HUDEP-2 (cell line): ENCODE data around the gene SEMA5A.

Experiments used
- DNase-seq, 76 experiments: peaks; one replicate each; lab custom pipeline; 2025; ENCODE audit not compliant: unreplicated experiment in 76 of 76; lab: John Stamatoyannopoulos, UW

The SEMA5A gene, protein sequence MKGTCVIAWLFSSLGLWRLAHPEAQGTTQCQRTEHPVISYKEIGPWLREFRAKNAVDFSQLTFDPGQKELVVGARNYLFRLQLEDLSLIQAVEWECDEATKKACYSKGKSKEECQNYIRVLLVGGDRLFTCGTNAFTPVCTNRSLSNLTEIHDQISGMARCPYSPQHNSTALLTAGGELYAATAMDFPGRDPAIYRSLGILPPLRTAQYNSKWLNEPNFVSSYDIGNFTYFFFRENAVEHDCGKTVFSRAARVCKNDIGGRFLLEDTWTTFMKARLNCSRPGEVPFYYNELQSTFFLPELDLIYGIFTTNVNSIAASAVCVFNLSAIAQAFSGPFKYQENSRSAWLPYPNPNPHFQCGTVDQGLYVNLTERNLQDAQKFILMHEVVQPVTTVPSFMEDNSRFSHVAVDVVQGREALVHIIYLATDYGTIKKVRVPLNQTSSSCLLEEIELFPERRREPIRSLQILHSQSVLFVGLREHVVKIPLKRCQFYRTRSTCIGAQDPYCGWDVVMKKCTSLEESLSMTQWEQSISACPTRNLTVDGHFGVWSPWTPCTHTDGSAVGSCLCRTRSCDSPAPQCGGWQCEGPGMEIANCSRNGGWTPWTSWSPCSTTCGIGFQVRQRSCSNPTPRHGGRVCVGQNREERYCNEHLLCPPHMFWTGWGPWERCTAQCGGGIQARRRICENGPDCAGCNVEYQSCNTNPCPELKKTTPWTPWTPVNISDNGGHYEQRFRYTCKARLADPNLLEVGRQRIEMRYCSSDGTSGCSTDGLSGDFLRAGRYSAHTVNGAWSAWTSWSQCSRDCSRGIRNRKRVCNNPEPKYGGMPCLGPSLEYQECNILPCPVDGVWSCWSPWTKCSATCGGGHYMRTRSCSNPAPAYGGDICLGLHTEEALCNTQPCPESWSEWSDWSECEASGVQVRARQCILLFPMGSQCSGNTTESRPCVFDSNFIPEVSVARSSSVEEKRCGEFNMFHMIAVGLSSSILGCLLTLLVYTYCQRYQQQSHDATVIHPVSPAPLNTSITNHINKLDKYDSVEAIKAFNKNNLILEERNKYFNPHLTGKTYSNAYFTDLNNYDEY

DNA sequence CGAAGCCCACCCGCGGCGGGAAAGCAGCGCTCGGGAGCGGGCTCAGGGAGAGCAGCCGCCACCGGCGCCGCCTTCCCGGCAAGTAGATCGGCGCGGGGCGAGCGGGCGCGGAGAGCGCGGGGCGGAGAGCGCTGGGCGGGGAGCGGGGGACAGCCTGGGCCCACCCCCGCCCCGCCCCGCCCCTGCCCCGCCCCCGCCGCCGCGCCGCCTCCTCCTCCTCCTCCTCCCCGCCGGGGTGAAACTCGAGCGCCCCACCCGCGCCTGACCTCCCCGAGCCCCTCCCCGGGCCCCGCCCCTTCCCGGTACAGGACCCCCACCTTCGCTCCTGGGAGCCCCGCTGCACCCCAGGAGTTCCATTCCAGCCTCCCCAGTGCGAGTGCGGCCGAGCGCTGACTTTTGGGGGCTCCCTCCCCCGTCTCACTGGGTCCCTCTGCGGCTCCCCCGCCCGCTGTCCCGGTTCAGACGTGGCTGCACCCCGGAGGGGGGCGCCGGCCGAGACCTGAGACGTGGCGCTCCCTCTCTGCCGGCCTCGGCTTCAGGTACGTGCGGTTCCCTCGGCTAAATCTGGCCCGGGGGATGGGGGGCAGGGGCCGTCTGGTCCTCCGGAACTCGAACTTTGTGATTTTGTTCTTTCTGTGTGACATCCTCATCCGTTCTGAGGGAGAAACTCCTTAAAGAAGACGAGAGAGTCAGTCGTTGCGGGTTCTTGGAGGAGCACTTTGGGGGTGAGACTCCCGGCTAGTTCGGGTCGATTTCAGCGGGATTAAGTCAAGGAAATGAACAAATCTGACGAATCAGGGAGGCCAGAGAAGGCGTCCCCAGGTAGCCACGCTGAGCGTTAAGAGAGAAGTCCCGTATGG, at the start of gene SEMA5A:
SEMA5A (minus strand) TSS at position 84 of the 860 bp plus-strand sequence. CDS start 166,129 bp downstream, outside the sequence.
- DNase-seq: peak in 11 of 76 experiments; percentile 1 to 25 (median 12)

DNA sequence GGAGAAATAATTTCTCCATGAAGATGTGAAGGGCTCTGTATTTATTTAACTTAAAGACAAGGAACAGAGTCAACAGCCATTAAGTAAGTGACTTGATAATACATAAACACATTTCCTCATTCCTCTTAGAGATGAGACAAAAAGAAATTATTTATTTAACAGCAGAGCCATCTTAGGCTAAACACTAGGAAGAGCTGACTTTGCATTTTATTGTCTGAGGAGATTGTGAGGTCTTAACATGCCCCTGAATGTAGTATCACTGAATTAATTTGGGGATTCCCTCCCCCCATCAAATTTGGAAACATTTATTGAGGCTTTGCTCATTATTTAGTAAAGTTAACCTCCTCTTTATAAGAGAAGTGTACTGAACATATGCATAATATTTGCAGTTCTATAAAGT, 49.0 kb upstream of the SEMA5A start:
- DNase-seq: no peak

DNA sequence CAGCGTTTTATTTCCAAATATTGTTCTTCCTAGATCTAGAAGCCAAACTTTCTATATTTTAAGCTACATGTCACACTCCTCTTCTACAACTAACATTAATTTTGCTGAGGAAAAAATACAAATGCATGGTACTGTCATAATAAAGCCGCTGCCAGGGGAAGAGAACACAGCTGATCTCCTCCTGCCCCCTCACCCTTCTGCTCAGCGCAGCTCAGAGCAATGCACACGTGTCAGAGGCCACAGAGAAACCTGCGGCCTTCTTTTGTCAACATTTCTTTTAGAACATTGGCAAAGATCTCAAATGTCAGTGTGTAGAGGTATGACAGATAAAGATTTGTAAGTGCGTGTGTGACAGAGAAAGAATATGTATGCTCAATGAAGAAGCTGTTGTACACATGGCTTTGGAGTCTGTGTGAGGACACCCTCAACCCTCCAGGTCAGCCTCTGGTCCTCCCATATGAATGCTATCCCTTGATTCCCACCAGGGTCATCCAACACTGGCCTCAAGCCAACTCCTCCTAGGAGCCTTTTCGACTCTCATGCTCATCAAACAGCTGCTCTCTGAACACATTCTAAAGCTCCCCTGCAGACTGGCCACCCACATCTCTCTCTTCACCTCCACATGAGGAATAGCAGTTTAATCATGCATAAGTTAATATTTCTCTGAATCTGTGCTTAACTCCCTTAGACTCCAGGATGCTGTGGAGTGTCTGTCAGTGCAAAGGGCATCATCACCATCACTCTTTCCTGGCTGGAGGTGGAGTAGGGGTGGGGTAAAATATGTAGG, 43.4 kb upstream of the SEMA5A start:
- DNase-seq: no peak

DNA sequence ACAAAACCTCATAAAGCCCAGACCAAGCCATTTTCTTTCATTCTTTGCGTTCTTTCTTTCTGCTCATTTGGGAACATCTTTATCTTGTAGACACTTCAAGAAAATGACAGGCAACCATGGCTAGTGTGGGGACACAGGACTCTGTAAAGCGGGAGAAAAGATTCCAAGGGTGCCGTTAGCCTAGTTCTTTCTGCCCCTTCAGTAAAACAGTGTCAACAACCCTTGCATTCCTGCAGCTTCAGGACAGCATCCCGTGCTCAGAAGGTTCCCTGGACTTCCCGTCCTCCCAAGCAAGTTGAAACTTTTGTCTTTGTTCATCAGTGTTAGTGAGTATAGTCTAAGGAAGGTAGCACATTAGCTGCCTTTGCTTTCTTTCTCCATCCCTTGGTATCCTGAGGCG, 42.4 kb upstream of the SEMA5A start:
- DNase-seq: no peak

DNA sequence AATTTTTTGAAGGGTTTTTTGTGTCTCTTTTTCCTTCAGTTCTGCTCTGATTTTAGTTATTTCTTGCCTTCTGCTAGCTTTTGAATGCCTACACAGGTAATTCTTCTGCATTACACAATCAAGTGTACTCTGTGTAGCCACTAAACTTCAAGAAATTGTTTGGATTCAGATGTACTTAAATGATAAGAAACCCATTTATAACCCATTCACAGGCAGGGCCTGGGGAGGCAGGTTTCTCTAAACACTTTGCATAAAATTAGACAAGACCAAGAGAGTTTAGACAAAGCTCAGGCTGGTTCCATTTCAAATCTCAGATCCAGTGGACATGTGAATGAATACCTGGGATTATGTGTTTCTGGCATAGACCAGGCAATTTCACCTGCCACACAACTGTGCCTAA, 41.3 kb upstream of the SEMA5A start:
- no peak for DNase-seq

DNA sequence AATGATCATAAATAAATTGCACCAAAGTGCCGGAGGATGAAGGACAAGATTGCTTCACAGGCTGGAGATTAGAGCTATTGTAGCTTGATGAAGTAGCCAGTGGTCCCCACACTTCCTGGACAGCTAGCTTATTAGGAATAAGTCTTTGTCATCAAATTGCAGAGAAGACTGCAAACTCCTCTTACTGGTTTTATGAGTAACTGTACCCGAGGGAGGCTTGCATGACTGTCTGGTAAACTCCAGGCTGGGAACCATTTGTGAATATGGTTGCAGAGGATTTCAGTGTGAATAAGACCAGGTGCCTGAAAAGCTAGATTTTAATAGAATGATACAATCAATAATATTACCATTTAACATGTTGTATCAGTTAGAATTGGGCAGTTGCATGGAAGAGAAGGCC, 36.5 kb upstream of the SEMA5A start:
- DNase-seq: no peak

DNA sequence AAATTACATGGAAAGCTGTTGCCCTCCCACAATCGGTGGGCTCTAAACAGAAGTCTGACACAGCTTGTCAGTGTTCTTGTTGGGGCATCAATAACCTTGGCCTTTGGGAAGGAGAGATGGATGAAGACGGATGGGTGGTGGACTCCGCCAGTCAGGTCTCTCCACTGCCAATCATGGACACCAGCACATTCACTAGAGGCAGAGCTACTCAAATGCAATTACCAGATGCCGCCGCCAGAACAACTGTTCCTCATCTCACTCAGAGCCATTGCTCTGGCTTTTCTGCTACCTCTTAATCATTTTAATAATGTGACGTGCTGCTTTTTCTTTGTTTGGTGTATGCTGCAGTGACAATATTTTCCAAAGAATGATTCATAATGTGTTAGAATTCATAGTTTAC, 27.9 kb upstream of the SEMA5A start:
- DNase-seq: no peak

DNA sequence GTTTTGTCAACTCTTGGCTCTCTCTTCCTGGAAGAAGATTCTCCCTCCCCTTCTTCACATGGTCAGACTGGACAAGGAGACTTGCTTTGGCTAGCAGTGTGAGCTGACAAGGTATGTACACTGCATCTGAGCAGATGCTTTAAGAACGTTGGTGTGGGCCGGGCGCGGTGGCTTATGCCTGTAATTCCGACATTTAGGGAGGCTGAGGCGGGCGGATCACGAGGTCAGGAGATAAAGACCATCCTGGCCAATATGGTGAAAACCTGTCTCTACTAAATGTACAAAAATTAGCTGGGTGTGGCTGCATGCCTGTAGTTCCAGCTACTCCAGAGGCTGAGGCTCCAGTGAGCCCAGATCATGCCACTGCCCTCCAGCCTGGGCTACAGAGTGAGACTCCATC, 26.4 kb upstream of the SEMA5A start:
- no peak for DNase-seq

DNA sequence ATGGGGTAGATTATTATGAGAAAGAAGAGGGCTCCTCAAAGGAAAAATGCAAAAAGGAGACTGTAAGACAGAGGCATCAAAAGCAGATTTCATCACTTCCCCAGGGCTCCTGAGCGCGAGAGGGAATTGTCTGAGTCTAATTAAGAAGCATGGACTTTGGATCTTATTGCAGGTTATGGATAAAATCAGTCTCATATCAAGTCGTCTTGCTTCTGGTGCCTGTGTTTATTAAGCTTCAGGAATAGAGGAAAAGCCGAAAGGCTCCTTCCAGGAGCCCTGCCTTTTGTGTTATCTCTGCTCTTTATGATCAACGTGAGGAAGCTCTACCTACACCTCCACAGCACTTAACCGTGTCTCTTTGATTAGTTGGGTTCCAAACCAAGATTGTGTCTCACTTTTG, 25.0 kb upstream of the SEMA5A start:
- no peak for DNase-seq

DNA sequence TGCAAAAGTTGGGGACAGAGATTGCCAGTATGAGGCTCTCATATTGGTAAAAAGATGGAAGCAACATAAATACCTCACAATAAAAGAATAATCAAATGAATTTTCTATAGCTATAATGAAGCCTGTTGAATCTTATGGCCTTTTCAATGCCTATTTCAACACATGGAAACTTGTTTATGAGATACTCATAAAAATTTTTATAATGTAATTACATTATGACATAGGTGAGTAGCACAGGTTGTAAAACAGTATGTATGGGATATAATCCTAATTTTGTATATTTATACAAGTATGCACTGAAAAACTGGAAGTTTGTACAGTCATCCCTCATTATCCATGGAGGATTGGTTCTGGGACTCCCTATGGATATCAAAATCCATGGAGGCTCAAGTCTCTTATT, 21.2 kb upstream of the SEMA5A start:
- DNase-seq: no peak

DNA sequence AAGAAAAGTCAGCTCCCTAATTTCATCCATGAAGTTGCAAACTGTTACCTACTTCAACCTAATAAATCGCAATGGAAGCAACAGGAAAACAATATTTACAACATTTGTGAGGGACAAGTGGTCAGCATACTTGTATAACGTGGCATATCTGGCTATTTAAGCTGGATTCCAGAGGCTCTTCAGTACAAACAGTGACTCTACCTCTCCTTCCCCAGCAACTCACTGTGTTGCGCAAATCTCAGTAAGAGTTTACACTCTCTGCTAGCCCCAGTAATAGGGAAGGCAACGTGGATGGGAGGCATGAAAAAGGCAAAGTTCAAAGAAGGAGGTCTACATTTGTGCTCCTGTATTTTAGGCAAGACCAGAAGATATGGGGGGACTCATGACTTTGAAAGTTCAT, 18.9 kb upstream of the SEMA5A start:
- no peak for DNase-seq

DNA sequence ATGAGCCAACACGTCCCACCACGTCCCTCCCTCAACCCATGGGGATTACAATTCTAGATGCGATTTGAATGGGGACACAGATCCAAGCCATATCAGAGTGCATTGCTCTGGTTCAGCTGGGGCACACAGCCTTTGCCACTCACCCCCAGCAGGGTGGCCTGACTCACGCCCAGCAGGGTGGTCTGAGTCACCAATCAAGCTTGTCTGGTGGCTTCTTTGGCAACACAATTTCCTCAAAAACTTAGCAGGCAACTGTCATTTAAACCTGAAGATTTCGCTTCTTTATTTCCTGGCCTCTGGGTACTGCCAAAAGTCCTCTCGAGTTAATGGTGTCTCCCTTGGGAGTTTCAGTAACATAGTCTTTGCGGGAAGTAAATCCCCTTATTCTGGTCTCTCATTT, 16.3 kb upstream of the SEMA5A start:
- peak in 3 of 76 experiments; percentile 1 to 6 (median 3) for DNase-seq

DNA sequence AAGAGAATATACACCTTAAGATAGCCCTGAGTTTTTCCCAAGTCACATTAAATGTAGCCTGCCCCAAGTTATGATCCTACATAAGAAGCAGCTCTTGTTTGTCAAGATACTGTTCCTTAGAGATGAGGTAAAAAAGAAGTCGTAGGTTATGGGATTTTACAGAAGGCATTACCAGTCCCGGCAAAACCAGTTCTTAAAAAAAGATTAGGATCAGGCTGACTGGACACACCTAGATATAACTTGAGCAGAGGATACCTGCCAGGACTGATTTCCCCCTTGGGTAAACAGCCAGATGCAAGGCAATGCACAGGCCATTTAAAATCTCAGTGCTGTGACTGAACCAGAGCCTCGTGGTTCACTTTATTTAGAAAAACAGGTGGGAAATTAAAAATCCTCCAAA, 14.1 kb upstream of the SEMA5A start:
- DNase-seq: no peak

DNA sequence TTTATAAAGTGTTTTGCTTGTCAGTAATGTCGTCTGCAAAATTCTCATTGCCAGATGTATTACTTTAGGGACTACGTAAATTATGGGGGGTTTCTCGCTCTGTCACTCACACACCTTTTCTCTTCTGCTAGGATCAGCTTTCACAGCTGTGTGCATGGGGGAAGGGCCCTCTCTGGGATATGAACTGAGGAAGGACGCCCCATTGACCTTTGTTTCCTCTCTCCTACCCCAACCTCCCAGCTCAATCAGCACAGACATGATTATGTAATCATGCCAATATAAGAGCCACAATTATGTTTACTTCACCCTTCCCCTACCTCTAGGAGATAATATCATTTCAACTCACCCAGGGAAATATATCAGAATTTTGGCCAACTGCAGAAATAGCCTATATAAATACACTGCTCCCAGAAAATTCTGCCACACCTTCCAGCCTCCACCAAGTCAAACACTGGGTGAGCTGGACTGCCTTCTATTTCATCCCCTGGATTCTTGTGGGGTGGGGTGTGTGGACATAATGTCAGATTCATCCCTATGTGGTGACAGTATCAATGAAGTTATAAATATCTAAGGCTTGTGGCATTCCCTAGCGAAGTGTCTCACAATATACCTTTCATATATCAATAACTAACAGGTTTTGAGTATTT, 12.6 kb upstream of the SEMA5A start:
- no peak for DNase-seq

DNA sequence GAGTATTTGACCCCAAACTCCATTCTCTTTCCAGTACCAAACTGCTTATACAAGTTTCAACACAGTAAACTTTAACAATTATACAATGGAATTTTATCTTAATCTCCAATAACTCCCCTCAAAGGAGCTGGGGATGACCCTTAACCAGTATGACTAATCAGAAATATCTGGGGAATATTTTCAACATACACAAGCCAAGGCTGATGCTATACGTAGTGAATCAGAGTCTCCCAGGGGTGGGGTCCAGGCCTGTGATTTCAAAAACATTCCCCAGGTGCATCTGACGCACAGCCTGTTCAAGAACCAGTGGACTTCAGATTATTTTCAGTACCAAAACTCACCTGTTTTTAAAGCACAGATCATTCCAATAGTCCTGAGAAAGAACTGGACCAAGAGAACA, 11.8 kb upstream of the SEMA5A start:
- DNase-seq: no peak

DNA sequence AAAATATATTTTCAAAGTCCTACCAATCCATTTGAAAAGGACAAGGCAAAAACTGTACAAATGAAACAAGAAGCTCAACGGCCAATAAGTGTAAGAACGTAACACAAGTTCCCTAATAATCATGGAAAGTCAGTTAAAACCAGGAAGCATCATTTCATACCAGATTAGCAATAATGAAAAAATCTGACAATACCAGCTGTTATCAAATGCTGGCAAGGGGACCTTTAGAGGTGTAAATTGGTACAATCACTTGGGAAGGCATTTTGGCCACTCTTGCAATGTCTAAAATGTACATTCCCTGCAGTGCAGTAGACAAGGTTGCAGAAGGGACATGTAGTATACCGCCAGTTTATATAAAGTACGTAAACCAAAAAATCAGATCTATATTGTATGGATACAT, 10.1 kb upstream of the SEMA5A start:
- no peak for DNase-seq

DNA sequence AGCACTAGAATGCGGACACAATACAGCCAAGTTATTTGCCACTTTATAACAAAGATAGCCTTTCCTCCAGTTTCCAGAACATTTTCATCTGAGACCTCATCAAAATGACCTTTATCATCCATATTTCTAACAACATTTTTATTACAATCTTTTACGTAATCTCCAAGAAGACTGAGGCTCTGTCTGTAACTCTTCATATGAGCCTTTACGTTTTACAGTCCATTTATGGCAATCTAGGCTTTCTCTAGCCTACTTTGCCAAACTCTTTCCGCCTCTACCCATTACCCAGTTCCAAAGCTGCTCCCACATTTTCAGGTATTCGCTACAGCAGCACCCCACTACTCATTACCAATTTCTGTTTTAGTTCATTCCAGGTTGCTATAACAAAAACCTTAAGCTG, 8.2 kb upstream of the SEMA5A start:
- no peak for DNase-seq

DNA sequence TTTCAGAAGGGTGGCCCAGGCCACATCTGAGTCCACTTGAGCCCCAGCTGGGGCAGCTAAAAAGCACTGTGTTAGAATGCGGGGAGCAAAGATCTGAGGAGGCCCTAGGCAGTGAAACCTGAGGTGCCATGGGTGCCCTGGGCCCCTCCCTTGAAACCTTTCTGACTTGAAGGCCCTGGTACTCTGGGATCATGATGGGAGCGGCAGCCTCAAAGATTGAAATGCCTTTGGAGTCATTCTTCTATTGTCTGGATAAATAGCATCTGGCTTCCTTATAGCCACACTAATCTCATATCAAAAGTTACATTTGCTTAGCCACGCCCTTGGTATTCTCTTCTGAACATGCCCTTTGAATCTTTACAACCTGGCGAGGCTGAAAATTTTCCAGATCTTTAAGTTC, 7.7 kb upstream of the SEMA5A start:
- DNase-seq: no peak
